Astrocyte of the spinal cord (primary cell): ENCODE results near the gene FBLN2.

Source experiments
- DNase-seq: peaks from one replicate; pipeline ENCODE4 v3.0.0; 2011; ENCODE audit warnings: low read depth, low spot score
- H3K4me3 ChIP-seq: 2 replicates; pipeline ENCODE4 v1.5.1; 2011; ENCODE audit warnings: low read depth, mild to moderate bottlenecking, low read length, moderate library complexity
- in situ Hi-C: cut with HindIII; loops from 2 replicates; pipeline ENCODE4 v1.10.0; 2017; ENCODE audit warnings: low sequenced_read_pairs
- TF ChIP-seq, protein P1 (sequence below): IDR thresholded peaks from 2 replicates; pipeline ENCODE4 v1.5.1; 2012; ENCODE audit warnings: low read depth, mild to moderate bottlenecking, low read length, inconsistent platforms

FBLN2 gene

DNA sequence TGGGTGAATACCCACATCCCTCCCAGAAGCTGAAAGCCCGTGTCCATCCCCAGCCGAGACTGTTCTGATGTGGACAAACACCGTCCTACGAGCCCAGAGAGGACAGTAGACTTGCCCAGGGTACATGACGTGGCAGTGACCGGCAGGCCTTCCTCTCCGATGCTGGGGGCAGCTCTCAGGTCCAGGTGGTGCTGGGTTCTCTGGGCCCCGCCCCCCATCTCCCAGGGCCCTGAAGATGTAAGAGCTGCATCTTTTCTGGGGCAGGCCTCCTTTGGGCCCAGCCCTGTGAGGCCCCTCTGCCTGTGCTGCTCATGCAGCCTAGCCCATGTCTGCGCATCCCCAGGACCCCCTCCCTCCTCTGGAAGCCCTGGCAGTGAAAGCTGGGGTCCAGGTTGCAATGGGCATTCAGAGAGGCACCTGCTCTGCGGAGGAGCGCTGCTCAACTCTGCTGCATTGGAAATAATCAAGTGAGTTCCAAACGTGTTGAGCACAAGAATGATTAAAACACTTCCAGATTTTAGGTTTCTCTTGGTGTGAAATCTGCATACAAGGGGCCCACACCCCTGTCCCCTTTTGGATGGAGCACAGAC lies 71.9 kb downstream of the FBLN2 start:
- in situ Hi-C loops, result no loop called here
- no peak overlapping the region for H3K4me3 ChIP-seq
- no peak for DNase-seq
- TF ChIP-seq, protein P1, sequence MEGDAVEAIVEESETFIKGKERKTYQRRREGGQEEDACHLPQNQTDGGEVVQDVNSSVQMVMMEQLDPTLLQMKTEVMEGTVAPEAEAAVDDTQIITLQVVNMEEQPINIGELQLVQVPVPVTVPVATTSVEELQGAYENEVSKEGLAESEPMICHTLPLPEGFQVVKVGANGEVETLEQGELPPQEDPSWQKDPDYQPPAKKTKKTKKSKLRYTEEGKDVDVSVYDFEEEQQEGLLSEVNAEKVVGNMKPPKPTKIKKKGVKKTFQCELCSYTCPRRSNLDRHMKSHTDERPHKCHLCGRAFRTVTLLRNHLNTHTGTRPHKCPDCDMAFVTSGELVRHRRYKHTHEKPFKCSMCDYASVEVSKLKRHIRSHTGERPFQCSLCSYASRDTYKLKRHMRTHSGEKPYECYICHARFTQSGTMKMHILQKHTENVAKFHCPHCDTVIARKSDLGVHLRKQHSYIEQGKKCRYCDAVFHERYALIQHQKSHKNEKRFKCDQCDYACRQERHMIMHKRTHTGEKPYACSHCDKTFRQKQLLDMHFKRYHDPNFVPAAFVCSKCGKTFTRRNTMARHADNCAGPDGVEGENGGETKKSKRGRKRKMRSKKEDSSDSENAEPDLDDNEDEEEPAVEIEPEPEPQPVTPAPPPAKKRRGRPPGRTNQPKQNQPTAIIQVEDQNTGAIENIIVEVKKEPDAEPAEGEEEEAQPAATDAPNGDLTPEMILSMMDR, result no peak

DNA sequence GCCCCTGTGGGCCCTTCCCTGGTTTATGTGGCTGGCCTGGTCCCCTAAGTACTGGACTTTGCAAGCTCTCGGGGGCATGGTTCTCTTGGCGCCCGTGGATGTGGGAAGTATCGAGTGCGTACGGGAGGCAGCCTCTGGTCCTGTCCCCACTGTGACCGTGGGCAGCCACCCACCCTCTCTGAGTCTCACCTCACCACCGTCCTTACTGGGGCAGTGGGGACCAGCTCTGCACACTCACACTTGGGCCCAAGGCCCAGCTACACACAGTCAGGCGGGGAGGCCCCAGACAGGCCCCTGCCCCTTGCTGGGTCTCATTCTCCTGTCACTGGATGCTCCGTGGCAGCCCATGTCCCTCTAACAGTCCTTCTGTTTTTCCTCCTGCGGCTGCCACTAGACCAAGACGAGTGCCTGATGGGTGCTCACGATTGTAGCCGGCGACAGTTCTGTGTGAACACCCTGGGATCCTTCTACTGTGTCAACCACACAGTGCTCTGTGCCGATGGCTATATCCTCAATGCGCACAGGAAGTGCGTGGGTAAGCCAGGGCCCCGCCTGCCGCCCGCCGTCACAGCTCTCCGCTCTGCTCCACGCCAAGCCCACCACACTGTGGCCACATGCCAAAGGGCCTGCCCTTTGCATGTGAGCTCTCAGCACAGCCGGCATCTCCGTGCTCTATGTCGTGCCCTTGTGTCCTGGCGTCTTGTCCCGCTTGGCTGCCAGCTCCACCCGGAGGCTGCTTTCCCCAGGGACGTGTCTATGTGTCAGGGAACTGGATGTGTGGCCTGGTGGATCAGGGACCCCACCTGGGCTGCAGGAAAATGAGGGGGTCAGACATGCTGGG lies 72.7 kb downstream of the FBLN2 start:
- in situ Hi-C loops, result no loop called here
- no peak overlapping the region for H3K4me3 ChIP-seq
- DNase-seq, result no peak
- TF ChIP-seq, protein P1, result no peak

DNA sequence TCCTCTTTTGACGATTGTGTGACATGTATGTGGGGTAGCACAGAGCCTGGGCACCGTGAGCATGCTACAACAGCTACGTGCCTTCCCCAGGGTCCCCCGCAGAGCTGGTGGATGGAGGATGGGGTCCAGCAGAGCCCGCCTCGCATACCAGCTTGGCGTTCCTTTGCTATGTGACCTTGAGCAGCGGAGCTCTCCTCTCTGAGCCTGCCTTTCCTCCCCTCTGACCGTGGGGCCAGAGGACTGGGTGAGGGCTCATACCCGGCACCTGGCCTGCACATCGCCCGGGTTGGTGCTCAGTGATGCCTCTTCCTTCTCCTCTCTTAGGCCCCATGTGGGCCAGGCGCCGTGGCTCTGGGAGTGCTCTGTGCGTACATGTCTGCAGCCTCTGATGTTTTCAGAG lies 73.4 kb downstream of the FBLN2 start:
- no peak overlapping the region for H3K4me3 ChIP-seq
- DNase-seq, result no peak
- in situ Hi-C loops, result no loop called here
- TF ChIP-seq, protein P1, result no peak

DNA sequence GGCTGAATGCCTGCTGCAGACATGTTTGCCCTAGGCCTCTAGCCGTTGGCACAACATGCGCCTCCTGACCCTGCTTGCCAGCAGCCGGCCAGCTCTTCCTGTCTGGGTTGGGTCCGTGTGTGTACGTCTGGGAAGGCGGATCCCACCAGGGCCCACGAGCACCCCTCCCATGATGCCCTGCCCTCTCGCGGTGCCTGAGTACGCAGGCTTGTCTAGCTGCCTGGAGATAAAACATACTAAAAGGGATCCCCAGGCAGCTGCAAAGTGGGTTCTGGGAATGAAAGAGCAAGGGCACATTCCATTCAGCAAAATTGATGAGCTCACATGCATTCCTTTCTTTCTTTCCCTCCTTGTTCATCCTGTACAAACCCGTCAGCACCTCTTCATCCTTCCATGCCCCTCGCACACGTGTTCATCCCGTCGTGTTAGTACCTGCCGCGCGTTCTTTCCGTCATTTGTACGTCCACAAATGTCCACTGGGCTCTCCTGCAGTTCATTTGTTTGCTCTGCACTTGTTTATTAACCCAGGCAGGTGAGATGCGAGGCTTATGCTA lies 74.3 kb downstream of the FBLN2 start:
- in situ Hi-C loops, result no loop called here
- DNase-seq, result peak; percentile 19
- no peak overlapping the region for H3K4me3 ChIP-seq
- TF ChIP-seq, protein P1, result no peak

DNA sequence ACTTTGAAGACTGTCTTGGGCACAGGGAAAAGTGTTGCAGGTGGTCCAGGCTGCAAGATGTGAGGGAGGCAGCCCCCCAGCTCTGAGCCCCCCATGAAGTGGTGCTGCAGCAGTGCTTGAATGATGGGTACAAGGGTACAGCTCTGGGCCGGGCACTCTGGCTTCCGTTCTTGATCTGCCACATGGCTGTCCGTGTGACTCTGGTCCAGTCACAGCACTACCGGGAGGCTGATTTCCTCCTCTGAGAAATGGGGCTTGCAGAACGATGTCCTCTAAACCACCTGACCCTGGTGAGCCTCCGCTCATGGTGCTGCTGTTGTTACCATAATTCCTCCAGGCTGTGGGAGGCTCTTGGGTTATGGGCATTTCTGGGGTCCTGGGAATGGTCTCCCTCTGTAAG lies 75.1 kb downstream of the FBLN2 start:
- in situ Hi-C loops, result no loop called here
- TF ChIP-seq, protein P1, result no peak
- H3K4me3 ChIP-seq, result no peak overlapping the region
- DNase-seq, result no peak

DNA sequence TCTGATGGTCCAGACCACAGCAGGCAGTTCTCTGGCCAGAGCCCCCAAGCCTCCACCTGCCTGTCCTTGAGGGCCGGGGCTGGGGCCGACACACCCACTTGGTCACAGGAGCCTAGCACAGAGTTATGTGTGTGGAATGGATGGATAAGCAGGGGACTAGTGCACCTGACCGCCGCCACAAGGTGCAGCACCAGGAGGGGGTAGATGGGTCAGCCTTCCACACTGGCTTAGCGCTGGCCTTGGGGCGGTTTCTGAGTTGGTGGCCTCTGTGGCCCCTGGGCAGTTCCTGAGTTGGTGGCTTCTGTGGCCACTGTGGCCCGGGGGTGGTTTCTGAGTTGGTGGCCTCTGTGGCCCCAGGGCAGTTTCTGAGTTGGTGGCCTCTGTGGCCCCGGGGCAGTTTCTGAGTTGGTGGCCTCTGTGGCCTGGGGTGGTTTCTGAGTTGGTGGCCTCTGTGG lies 75.8 kb downstream of the FBLN2 start:
- H3K4me3 ChIP-seq, result no peak overlapping the region
- in situ Hi-C loops, result no loop called here
- TF ChIP-seq, protein P1, result no peak
- DNase-seq, result no peak
